HEK293 (cell line): Measurements from ENCODE around the gene ETS2.

Experiments used
- CTCF ChIP-seq: fragments of 450-650 bp; formaldehyde crosslinking; IDR thresholded peaks from 2 replicates; pipeline ENCODE4 v1.5.1; 2016; ENCODE audit warnings: missing biosample characterization, missing genetic modification characterization
- FEZF1 ChIP-seq: fragments of 450-650 bp; formaldehyde crosslinking; IDR thresholded peaks from 2 replicates; pipeline ENCODE4 v1.5.1; 2016; ENCODE audit warnings: missing biosample characterization, missing genetic modification characterization
- PBX3 ChIP-seq: sonication (generic); formaldehyde crosslinking; IDR thresholded peaks from 2 replicates; pipeline ENCODE4 v1.8.1; 2022; ENCODE audit warnings: mild to moderate bottlenecking, moderate library complexity, missing genetic modification reagents
- REST ChIP-seq: fragments of 450-650 bp; formaldehyde crosslinking; IDR thresholded peaks from 2 replicates; pipeline ENCODE4 v1.5.1; 2016; ENCODE audit warnings: missing biosample characterization, missing genetic modification characterization
- ZBTB1 ChIP-seq: fragments of 450-650 bp; formaldehyde crosslinking; IDR thresholded peaks from 2 replicates; pipeline ENCODE4 v1.5.1; 2016; ENCODE audit warnings: missing biosample characterization, missing genetic modification characterization
- ZBTB8A ChIP-seq: fragments of 450-650 bp; formaldehyde crosslinking; IDR thresholded peaks from 2 replicates; pipeline ENCODE4 v1.5.1; 2016; ENCODE audit warnings: missing biosample characterization, missing genetic modification characterization
- ZNF513 ChIP-seq: fragments of 450-650 bp; IDR thresholded peaks from 2 replicates; pipeline ENCODE4 v1.5.1; 2018; ENCODE audit warnings: missing biosample characterization, missing genetic modification characterization

- TF ChIP-seq ZNF513 (tag by site-specific recombination), result no peak
- no peak for TF ChIP-seq REST
- no peak for TF ChIP-seq CTCF (tag by site-specific recombination)
- no peak for TF ChIP-seq ZBTB8A
- TF ChIP-seq ZBTB1 (tag by site-specific recombination), result no peak
- no peak for TF ChIP-seq PBX3 (CRISPR knock-in tag)
- no peak for TF ChIP-seq FEZF1 (tag by site-specific recombination)
Observed at GRCh38 chr21:38800046-38800758, 5.5 kb upstream of the ETS2 start.
